Parathyroid adenoma (tissue), 2 donors: ENCODE results near the gene TNFRSF9.

Source experiments
- H2AFZ ChIP-seq: fragments of 300-600 bp; sonication (generic); one replicate; pipeline ENCODE4 v1.7.0; 2017; ENCODE audit warnings: antibody characterized with exemption, mild to moderate bottlenecking
- H3K27ac ChIP-seq: fragments of 300-600 bp; sonication (generic); one replicate; pipeline ENCODE4 v1.7.0; 2017
- H3K27me3 ChIP-seq: fragments of 300-600 bp; sonication (generic); one replicate; pipeline ENCODE4 v1.7.0; 2017; ENCODE audit warnings: low read length; ENCODE audit not compliant: control insufficient read depth, insufficient read depth
- H3K36me3 ChIP-seq: fragments of 300-600 bp; sonication (generic); one replicate; pipeline ENCODE4 v1.7.0; 2017; ENCODE audit warnings: low read length; ENCODE audit not compliant: control insufficient read depth, insufficient read depth
- H3K4me1 ChIP-seq: fragments of 300-600 bp; sonication (generic); one replicate; pipeline ENCODE4 v1.7.0; 2017; ENCODE audit warnings: control low read depth
- H3K4me2 ChIP-seq: fragments of 300-600 bp; sonication (generic); one replicate; pipeline ENCODE4 v1.7.0; 2017; ENCODE audit warnings: low read length
- H3K4me3 ChIP-seq: fragments of 300-600 bp; sonication (generic); one replicate; pipeline ENCODE4 v1.7.0; 2017; ENCODE audit warnings: low read depth, low read length
- H3K79me2 ChIP-seq: fragments of 300-600 bp; sonication (generic); one replicate; pipeline ENCODE4 v1.7.0; 2017; ENCODE audit warnings: control low read depth
- H3K9ac ChIP-seq: fragments of 300-600 bp; sonication (generic); one replicate; pipeline ENCODE4 v1.7.0; 2017; ENCODE audit warnings: mild to moderate bottlenecking
- H3K9me3 ChIP-seq: fragments of 300-600 bp; sonication (generic); one replicate; pipeline ENCODE4 v1.7.0; 2017; ENCODE audit warnings: low read length; ENCODE audit not compliant: control insufficient read depth
- TF ChIP-seq, protein P1 (sequence below): fragments of 300-600 bp; sonication (generic); IDR thresholded peaks from one replicate; pipeline ENCODE4 v1.7.0; 2017; ENCODE audit warnings: antibody characterized with exemption, mild to moderate bottlenecking
- donor health status: primary hyperparathyroidism.

TNFRSF9 gene

DNA sequence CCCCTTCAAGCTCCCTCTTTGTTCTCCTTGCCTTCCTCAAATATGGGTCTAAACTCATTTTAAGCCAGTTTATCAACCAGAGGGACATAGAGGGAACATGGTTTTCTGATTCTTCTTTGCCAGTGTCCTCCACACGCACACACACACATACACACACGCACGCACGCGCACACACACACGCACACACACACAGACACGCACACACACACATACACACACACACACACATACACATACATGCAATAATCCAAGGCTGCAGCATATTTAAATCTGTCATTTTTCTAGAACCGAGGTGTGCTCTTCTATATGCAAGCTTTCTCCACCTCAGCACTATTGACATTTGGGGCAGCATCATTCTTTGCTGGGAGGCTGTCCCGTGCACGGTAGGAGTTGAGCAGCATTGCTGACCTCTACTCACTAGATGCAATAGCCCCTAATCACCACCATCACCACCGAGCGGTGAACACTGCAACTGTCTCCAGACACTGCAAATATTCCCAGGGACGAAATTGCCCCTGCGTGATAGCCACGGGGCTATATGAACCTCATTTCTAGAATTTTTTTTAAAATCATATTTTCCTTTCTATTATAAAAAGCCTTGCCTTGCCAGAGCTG is 8.0 kb downstream of the TNFRSF9 start:
- Histone ChIP-seq H2AFZ (no peak overlapping the region), H3K27ac (no peak overlapping the region), H3K27me3 (no peaks in the 10 kb centered on the region), H3K4me2 (no peak overlapping the region), H3K9me3 (no peaks in the 10 kb centered on the region), H3K36me3 (no peaks in the 10 kb centered on the region), H3K4me1 (no peaks in the 10 kb centered on the region), H3K79me2 (no peaks in the 10 kb centered on the region), H3K9ac (no peak overlapping the region), H3K4me3 (no peak overlapping the region)
- TF ChIP-seq, protein P1, sequence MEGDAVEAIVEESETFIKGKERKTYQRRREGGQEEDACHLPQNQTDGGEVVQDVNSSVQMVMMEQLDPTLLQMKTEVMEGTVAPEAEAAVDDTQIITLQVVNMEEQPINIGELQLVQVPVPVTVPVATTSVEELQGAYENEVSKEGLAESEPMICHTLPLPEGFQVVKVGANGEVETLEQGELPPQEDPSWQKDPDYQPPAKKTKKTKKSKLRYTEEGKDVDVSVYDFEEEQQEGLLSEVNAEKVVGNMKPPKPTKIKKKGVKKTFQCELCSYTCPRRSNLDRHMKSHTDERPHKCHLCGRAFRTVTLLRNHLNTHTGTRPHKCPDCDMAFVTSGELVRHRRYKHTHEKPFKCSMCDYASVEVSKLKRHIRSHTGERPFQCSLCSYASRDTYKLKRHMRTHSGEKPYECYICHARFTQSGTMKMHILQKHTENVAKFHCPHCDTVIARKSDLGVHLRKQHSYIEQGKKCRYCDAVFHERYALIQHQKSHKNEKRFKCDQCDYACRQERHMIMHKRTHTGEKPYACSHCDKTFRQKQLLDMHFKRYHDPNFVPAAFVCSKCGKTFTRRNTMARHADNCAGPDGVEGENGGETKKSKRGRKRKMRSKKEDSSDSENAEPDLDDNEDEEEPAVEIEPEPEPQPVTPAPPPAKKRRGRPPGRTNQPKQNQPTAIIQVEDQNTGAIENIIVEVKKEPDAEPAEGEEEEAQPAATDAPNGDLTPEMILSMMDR, result no peak

DNA sequence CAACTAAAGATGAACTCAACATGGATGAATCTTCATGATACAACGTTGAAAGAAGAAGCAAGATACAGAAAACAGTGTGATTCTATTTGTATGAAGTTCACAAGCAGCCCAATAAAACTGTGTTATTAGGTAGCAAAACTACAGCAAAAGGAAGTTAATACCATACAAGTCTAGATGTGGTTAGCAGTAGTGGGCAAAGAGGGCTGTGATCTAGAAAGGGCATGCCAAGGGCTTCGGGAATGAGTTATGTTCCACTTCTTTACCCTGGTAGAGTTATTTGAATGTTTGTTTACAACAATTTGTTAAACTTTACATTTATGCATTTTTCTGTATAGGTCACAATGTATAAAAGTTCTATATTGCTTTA is 9.2 kb downstream of the TNFRSF9 start:
- no peak overlapping the region for H3K4me3 ChIP-seq
- no peaks in the 10 kb centered on the region for H3K36me3 ChIP-seq
- TF ChIP-seq, protein P1, result no peak
- H3K9ac ChIP-seq, result no peak overlapping the region
- H3K4me2 ChIP-seq, result no peak overlapping the region
- H3K9me3 ChIP-seq, result no peaks in the 10 kb centered on the region
- H3K4me1 ChIP-seq, result no peaks in the 10 kb centered on the region
- H3K79me2 ChIP-seq, result no peaks in the 10 kb centered on the region
- no peak overlapping the region for H2AFZ ChIP-seq
- no peak overlapping the region for H3K27ac ChIP-seq
- H3K27me3 ChIP-seq, result no peaks in the 10 kb centered on the region

DNA sequence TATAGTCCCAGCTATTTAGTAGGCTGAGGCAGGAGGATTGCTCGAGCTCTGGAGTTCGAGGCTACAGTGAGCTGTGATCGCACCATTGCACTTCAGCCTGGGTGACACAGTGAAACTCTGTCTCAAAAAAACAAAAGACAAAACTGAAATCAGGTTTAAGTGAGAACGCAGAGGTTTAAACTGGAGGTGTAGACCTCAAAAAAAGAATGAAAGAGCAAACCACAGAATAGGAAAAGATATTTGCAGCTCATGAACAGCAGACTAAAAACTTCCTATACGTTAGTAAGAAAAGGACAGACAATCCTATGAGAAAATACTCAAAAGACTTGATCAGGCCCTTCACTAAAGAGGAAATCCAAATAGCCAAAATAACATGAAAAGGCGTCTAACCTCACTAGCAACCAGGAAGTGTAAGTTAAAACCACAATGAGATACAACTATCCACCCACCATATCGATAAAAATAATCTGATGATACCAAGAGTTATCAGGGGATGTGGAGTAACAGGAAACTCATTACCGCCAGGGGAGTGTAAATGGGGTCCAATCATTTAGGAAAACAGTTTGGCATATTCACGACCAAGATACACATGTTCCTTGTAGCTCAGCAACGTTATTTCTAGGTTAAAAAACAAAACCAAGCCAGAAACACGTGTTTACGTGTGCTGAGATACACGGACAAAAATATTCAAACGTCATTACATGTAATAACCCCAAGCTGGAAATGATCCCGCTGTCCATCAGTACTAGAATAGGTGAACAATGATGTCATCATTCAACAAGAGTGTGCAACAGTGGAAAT is 9.8 kb downstream of the TNFRSF9 start:
- Histone ChIP-seq H3K4me1 (no peaks in the 10 kb centered on the region), H3K9ac (no peak overlapping the region), H3K27ac (no peak overlapping the region), H3K4me2 (no peak overlapping the region), H2AFZ (no peak overlapping the region), H3K4me3 (no peak overlapping the region), H3K36me3 (no peaks in the 10 kb centered on the region), H3K27me3 (no peaks in the 10 kb centered on the region), H3K79me2 (no peaks in the 10 kb centered on the region), H3K9me3 (no peaks in the 10 kb centered on the region)
- TF ChIP-seq, protein P1, result no peak

DNA sequence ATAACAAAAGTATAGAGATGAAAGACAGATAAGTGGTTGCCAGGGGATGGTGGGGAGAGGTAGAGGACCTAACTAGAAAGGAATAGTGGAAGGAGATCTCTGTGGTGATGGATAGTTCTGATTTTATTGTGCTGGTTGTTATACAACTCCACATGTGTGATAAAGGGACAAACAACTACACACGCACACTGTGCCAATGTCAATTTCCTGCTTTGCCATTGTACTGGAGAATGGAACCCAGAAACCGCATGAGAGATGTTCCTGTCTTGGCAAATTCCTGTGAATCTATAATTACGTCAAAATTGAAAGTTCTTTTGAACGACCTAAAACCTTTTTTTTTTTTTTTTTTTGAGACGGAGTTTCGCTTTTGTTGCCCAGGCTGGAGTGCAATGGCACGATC is 11.0 kb downstream of the TNFRSF9 start:
- TF ChIP-seq, protein P1, result no peak
- Histone ChIP-seq H3K9ac (no peak overlapping the region), H3K4me1 (no peaks in the 10 kb centered on the region), H2AFZ (no peak overlapping the region), H3K36me3 (no peaks in the 10 kb centered on the region), H3K27me3 (no peaks in the 10 kb centered on the region), H3K27ac (no peak overlapping the region), H3K9me3 (no peaks in the 10 kb centered on the region), H3K4me2 (no peak overlapping the region), H3K4me3 (no peak overlapping the region), H3K79me2 (no peaks in the 10 kb centered on the region)
